ENCODE results near the gene RPS24. TPM values are rescaled to one million over a fixed set of nuclear protein-coding genes. Genes with fewer than 3 reads are reported as not detected.
"Not testable (repeated sequence)": the region's sequence is repeated elsewhere in the genome, so short reads cannot be mapped to it uniquely, and the experiment has no call there.

The RPS24 gene
- total and polyA plus RNA-seq, 7 experiments from 2014 or later, result 1,173 to 2,466 (median 1,582) TPM

DNA sequence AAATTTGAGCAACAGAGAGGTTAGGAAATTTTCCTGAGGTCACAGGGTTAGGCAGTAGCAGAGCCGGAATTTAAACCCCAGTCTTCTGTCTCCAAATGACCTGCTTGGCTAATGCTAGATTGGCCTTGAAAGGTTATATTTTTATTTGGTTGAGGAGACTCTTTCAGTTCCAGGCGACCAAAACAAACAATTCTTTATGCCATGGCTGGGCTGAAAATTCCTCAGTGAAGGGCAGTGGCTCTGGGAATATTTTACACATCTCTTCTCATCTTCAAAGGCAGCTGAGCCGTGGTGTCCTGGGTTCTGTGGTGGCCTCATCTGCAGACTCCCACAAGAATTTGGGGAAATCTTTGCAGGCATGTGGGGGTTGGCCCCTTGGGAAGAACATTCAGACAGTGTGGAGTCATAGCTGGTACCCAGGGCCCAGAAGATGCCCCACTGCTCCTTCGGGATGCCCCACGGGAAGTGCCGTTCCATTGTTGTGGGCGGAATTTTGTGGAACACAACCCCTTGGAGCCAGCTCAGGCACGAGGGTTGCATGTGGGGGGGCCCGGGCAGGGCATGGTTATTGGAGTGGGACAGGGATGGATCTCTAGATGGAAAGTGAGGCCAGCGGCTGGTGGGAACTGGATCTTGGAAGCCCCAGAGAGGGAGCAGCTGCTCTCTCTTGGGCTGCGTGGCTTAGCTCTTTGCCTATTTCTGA is 33.2 kb downstream of the RPS24 start:
- Mint-ChIP-seq H3K27ac (no peak overlapping the region), H3K9me3 (no peaks in the 10 kb centered on the region), H3K4me1 (peaks cover 0 to 13% (median 3%) of the 10 kb centered on the region in 7 donors), H3K4me3 (no peak overlapping the region), H3K36me3 (no peaks in the 10 kb centered on the region), H3K27me3 (peaks cover 0 to 9% (median 0%) of the 10 kb centered on the region in 5 donors)
- no peaks in the 10 kb centered on the region for H3K9me3 ChIP-seq (ENCODE audit: control insufficient read depth in 2 of 3, low read length in 3 of 3)
- intact Hi-C loops (cut with micrococcal nuclease), result no loop called here
- POLR2A ChIA-PET, result no interaction called here
- no peaks in the 10 kb centered on the region for H3K27me3 ChIP-seq (ENCODE audit: control insufficient read depth in 2 of 2, insufficient read depth in 2 of 2, low read length in 2 of 2)
- H3K4me1 ChIP-seq (ENCODE audit: control insufficient read depth in 2 of 2, insufficient read depth in 2 of 2, low read length in 2 of 2), result no peaks in the 10 kb centered on the region
- H3K36me3 ChIP-seq (ENCODE audit: control insufficient read depth in 2 of 3, insufficient read depth in 3 of 3, low read length in 3 of 3), result no peaks in the 10 kb centered on the region
- no peak for DNase-seq
- CTCF ChIA-PET, result no interaction called here
- no peak overlapping the region for H3K27ac ChIP-seq (ENCODE audit: low read depth, low read length)
- H3K4me3 ChIP-seq (ENCODE audit: low read length), result no peak overlapping the region
- ATAC-seq, result no peak

DNA sequence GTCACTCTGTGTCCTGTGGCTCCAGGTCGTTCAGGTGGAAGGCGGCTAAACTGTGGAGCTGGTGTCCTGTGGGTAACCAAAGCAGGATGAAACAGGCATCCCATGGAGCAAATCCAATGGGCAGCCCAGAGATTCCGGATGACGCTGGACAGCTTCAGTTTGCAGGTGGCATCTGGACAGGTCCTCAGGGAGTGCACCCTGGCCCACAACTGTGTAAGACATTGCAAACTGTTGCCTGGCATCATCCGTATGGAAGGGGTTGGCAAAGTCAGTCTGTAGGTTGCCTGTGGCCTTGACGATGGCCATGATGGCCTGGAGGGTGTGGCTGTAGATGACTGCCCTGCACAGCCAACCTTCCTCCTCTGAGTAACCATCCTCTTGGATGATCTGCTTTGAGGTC is 35.5 kb downstream of the RPS24 start:
- peaks cover 0 to 6% (median 2%) of the 10 kb centered on the region in 11 donors for H3K9me3 Mint-ChIP-seq
- DNase-seq, result no peak
- Histone ChIP-seq H3K4me1 (ENCODE audit: control insufficient read depth in 2 of 2, insufficient read depth in 2 of 2, low read length in 2 of 2) (no peaks in the 10 kb centered on the region), H3K27me3 (ENCODE audit: control insufficient read depth in 2 of 2, insufficient read depth in 2 of 2, low read length in 2 of 2) (no peaks in the 10 kb centered on the region), H3K9me3 (ENCODE audit: control insufficient read depth in 2 of 3, low read length in 3 of 3) (no peaks in the 10 kb centered on the region), H3K36me3 (ENCODE audit: control insufficient read depth in 2 of 3, insufficient read depth in 3 of 3, low read length in 3 of 3) (no peaks in the 10 kb centered on the region), H3K4me3 (ENCODE audit: low read length) (no peak overlapping the region), H3K27ac (ENCODE audit: low read depth, low read length) (no peak overlapping the region)
- H3K36me3 Mint-ChIP-seq, result peaks cover 0 to 5% (median under 1%) of the 10 kb centered on the region in 5 donors
- CTCF ChIA-PET, result interaction anchor here (0.6 kb wide), 1 partner anchor 222 kb away, joined by 5 read pairs; no protein-coding TSS in a partner anchor
- H3K4me3 Mint-ChIP-seq, result no peak overlapping the region
- H3K27me3 Mint-ChIP-seq, result peaks cover 0 to 5% (median 0%) of the 10 kb centered on the region in 5 donors
- no peak overlapping the region for H3K27ac Mint-ChIP-seq
- intact Hi-C loops (cut with micrococcal nuclease), result no loop called here
- ATAC-seq, result no peak
- POLR2A ChIA-PET, result no interaction called here
- peaks cover 0 to 4% (median 0%) of the 10 kb centered on the region in 7 donors for H3K4me1 Mint-ChIP-seq

GRCh38 chr10:78070064-78070463 is 36.4 kb downstream of the RPS24 start:
- intact Hi-C loops (cut with micrococcal nuclease); H3K4me3 Mint-ChIP-seq; DNase-seq; CTCF ChIA-PET; H3K4me1 ChIP-seq (ENCODE audit: control insufficient read depth in 2 of 2, insufficient read depth in 2 of 2, low read length in 2 of 2); H3K4me1 Mint-ChIP-seq; H3K36me3 Mint-ChIP-seq; H3K9me3 ChIP-seq (ENCODE audit: control insufficient read depth in 2 of 3, low read length in 3 of 3); H3K9me3 Mint-ChIP-seq; H3K27ac ChIP-seq (ENCODE audit: low read depth, low read length); POLR2A ChIA-PET; H3K27me3 ChIP-seq (ENCODE audit: control insufficient read depth in 2 of 2, insufficient read depth in 2 of 2, low read length in 2 of 2); H3K36me3 ChIP-seq (ENCODE audit: control insufficient read depth in 2 of 3, insufficient read depth in 3 of 3, low read length in 3 of 3); H3K27me3 Mint-ChIP-seq; H3K4me3 ChIP-seq (ENCODE audit: low read length); H3K27ac Mint-ChIP-seq; ATAC-seq: not testable (repeated sequence)

DNA sequence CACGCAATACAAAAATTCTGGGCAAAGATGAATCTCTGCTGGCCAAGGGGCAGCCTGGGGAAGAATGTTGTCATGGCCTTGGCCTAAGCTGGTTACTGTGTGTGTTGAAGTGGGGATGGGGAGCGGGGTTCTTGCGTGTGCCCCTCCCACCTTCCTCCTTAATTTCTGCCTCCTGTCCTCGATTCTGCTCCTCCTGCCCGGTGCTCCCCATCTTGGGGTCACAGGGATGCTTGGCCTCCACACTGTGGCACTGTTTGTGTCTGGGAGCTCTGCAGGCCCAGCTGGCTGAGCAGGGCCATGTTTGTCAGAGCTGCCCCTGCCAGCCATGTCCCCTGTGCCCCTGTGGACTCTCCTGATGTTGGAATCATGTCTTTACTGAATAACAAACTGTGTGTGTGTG is 37.1 kb downstream of the RPS24 start:
- no peaks in the 10 kb centered on the region for H3K4me1 ChIP-seq (ENCODE audit: control insufficient read depth in 2 of 2, insufficient read depth in 2 of 2, low read length in 2 of 2)
- no peak overlapping the region for H3K4me3 Mint-ChIP-seq
- H3K27me3 ChIP-seq (ENCODE audit: control insufficient read depth in 2 of 2, insufficient read depth in 2 of 2, low read length in 2 of 2), result no peaks in the 10 kb centered on the region
- H3K27ac ChIP-seq (ENCODE audit: low read depth, low read length), result no peak overlapping the region
- no peak for DNase-seq
- intact Hi-C loops (cut with micrococcal nuclease), result no loop called here
- no peak overlapping the region for H3K4me3 ChIP-seq (ENCODE audit: low read length)
- H3K36me3 Mint-ChIP-seq, result peaks cover 0 to 8% (median 4%) of the 10 kb centered on the region in 5 donors
- H3K27me3 Mint-ChIP-seq, result peaks cover 0 to under 1% (median 0%) of the 10 kb centered on the region in 5 donors
- no peaks in the 10 kb centered on the region for H3K9me3 ChIP-seq (ENCODE audit: control insufficient read depth in 2 of 3, low read length in 3 of 3)
- peaks cover 0 to 15% (median 5%) of the 10 kb centered on the region in 11 donors for H3K9me3 Mint-ChIP-seq
- ChIA-PET POLR2A (no interaction called here), CTCF (no interaction called here)
- no peaks in the 10 kb centered on the region for H3K36me3 ChIP-seq (ENCODE audit: control insufficient read depth in 2 of 3, insufficient read depth in 3 of 3, low read length in 3 of 3)
- H3K4me1 Mint-ChIP-seq, result peaks cover 0 to 4% (median 0%) of the 10 kb centered on the region in 7 donors
- no peak for ATAC-seq
- H3K27ac Mint-ChIP-seq, result no peak overlapping the region

DNA sequence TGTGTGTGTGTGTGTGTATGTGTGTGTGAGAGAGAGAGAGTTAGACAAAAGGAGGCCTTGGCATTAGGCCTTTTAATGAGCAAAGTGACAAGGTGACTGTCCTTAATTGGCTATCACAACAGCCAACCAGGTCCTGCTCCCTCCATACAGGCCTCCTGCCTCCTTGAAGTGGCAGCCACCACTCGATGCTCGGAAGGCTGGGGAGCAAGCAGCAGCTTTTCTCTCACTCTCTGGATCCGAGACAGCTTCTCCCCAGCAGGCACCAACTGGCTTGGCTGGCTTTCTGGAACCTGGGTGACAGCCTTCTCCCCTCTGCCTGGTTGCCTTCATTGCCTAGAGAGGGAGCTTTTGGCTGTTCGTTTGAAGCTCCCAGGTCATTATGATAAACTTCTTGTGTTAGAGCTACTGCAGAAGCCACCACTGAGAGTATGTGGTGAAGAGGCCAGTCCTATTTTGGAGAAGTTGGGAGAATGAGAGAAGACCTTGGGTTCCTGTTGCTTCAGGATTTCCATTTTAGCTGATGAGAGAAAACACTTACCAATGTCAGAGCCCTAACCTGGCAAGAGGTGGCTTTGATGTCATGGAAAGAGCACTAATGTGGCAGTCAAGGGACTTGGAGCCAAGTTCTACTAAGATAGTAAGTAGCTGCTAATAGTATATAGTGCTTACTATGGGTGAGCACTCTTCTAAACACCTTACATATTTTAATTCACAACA is 37.6 kb downstream of the RPS24 start:
- ChIA-PET POLR2A (no interaction called here), CTCF (no interaction called here)
- no peak overlapping the region for H3K27ac ChIP-seq (ENCODE audit: low read depth, low read length)
- H3K27ac Mint-ChIP-seq, result no peak overlapping the region
- H3K36me3 Mint-ChIP-seq, result peaks cover 0 to 8% (median 4%) of the 10 kb centered on the region in 5 donors
- no peaks in the 10 kb centered on the region for H3K36me3 ChIP-seq (ENCODE audit: control insufficient read depth in 2 of 3, insufficient read depth in 3 of 3, low read length in 3 of 3)
- no peaks in the 10 kb centered on the region for H3K4me1 ChIP-seq (ENCODE audit: control insufficient read depth in 2 of 2, insufficient read depth in 2 of 2, low read length in 2 of 2)
- no peaks in the 10 kb centered on the region for H3K27me3 Mint-ChIP-seq
- H3K4me3 ChIP-seq (ENCODE audit: low read length), result no peak overlapping the region
- ATAC-seq (no peak), DNase-seq (no peak)
- H3K4me1 Mint-ChIP-seq, result peaks cover 0 to 2% (median 0%) of the 10 kb centered on the region in 7 donors
- intact Hi-C loops (cut with micrococcal nuclease), result no loop called here
- H3K9me3 Mint-ChIP-seq, result peaks cover 0 to 16% (median 5%) of the 10 kb centered on the region in 11 donors
- no peak overlapping the region for H3K4me3 Mint-ChIP-seq
- H3K27me3 ChIP-seq (ENCODE audit: control insufficient read depth in 2 of 2, insufficient read depth in 2 of 2, low read length in 2 of 2), result no peaks in the 10 kb centered on the region
- H3K9me3 ChIP-seq (ENCODE audit: control insufficient read depth in 2 of 3, low read length in 3 of 3), result no peaks in the 10 kb centered on the region

DNA sequence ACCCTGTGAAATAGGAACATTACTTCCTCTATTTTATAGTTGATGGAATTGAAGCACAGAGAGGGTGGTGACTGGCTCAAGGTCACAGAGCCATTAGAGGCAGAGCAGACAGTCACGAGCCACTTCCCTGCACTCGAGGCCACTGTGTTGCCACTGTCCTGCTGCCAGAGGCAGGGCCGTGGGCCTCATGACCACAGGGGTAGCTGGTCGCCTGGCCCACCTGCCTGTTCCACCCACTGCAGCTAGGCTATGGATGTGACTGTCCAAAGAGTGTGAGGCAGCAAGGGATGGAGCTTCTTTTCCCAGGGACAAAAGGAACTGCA is 38.2 kb downstream of the RPS24 start:
- no peak overlapping the region for H3K27ac ChIP-seq (ENCODE audit: low read depth, low read length)
- no peak for ATAC-seq
- H3K27me3 ChIP-seq (ENCODE audit: control insufficient read depth in 2 of 2, insufficient read depth in 2 of 2, low read length in 2 of 2), result no peaks in the 10 kb centered on the region
- Mint-ChIP-seq H3K4me3 (no peak overlapping the region), H3K4me1 (no peaks in the 10 kb centered on the region), H3K27ac (no peak overlapping the region), H3K27me3 (no peaks in the 10 kb centered on the region), H3K36me3 (peaks cover 0 to 8% (median 4%) of the 10 kb centered on the region in 5 donors), H3K9me3 (peaks cover 0 to 17% (median 5%) of the 10 kb centered on the region in 11 donors)
- POLR2A ChIA-PET, result no interaction called here
- DNase-seq, result no peak
- intact Hi-C loops (cut with micrococcal nuclease), result no loop called here
- H3K4me3 ChIP-seq (ENCODE audit: low read length), result no peak overlapping the region
- CTCF ChIA-PET, result no interaction called here
- H3K9me3 ChIP-seq (ENCODE audit: control insufficient read depth in 2 of 3, low read length in 3 of 3), result no peaks in the 10 kb centered on the region
- no peaks in the 10 kb centered on the region for H3K36me3 ChIP-seq (ENCODE audit: control insufficient read depth in 2 of 3, insufficient read depth in 3 of 3, low read length in 3 of 3)
- H3K4me1 ChIP-seq (ENCODE audit: control insufficient read depth in 2 of 2, insufficient read depth in 2 of 2, low read length in 2 of 2), result no peaks in the 10 kb centered on the region

GRCh38 chr10:78072504-78072903 is 38.8 kb downstream of the RPS24 start:
- H3K4me3 Mint-ChIP-seq, result no peak overlapping the region
- no peak for ATAC-seq
- H3K27ac Mint-ChIP-seq, result no peak overlapping the region
- H3K4me1 Mint-ChIP-seq, result no peaks in the 10 kb centered on the region
- Histone ChIP-seq H3K4me3 (ENCODE audit: low read length) (no peak overlapping the region), H3K36me3 (ENCODE audit: control insufficient read depth in 2 of 3, insufficient read depth in 3 of 3, low read length in 3 of 3) (no peaks in the 10 kb centered on the region), H3K9me3 (ENCODE audit: control insufficient read depth in 2 of 3, low read length in 3 of 3) (no peaks in the 10 kb centered on the region), H3K27ac (ENCODE audit: low read depth, low read length) (no peak overlapping the region), H3K4me1 (ENCODE audit: control insufficient read depth in 2 of 2, insufficient read depth in 2 of 2, low read length in 2 of 2) (no peaks in the 10 kb centered on the region), H3K27me3 (ENCODE audit: control insufficient read depth in 2 of 2, insufficient read depth in 2 of 2, low read length in 2 of 2) (no peaks in the 10 kb centered on the region)
- peaks cover 0 to 23% (median 5%) of the 10 kb centered on the region in 11 donors for H3K9me3 Mint-ChIP-seq
- no peak for DNase-seq
- intact Hi-C loops (cut with micrococcal nuclease), result no loop called here
- ChIA-PET CTCF (no interaction called here), POLR2A (interaction anchor here (0.5 kb wide), 1 partner anchor 64 kb away, joined by 5 read pairs; no protein-coding TSS in a partner anchor)
- H3K36me3 Mint-ChIP-seq, result peaks cover 0 to 8% (median 4%) of the 10 kb centered on the region in 5 donors
- no peaks in the 10 kb centered on the region for H3K27me3 Mint-ChIP-seq
